Heart right ventricle (tissue), 16 donors: ENCODE data around the gene KCNIP1. TPM values are rescaled to one million over a fixed set of nuclear protein-coding genes. Genes with fewer than 3 reads are reported as not detected.

Source experiments
- ATAC-seq, 8 donors: fragments of 200-7000 bp; cut with Tn5 transposase; one replicate each; pipeline ENCODE4 v1.9.1; 2020; ENCODE audit warnings: mild to moderate bottlenecking in 8 of 8, moderate library complexity in 8 of 8, moderate number of reproducible peaks in 1 of 8
- DNase-seq, 2 donors: peaks; one replicate each; pipeline ENCODE4 v3.0.0-alpha.2; 2020
- H3K27ac ChIP-seq, 10 donors: fragments of 200-600 bp; sonication (generic) in 2 of 10; one replicate each; pipeline versions ENCODE4 v1.5.0 to v1.8.0; 2020 to 2022; ENCODE audit warnings: mild to moderate bottlenecking in 3 of 10
- H3K27me3 ChIP-seq, 7 donors: fragments of 200-600 bp; one replicate each; pipeline ENCODE4 v1.8.0; 2021 to 2022; ENCODE audit warnings: mild to moderate bottlenecking in 2 of 7
- H3K36me3 ChIP-seq, 9 donors: fragments of 200-600 bp; sonication (generic) in 1 of 9; one replicate each; pipeline versions ENCODE4 v1.5.0 to v1.8.0; 2020 to 2022; ENCODE audit warnings: mild to moderate bottlenecking in 2 of 9
- H3K4me1 ChIP-seq, 9 donors: fragments of 200-600 bp; sonication (generic) in 1 of 9; one replicate each; pipeline versions ENCODE4 v1.5.0 to v1.8.0; 2020 to 2022; ENCODE audit warnings: mild to moderate bottlenecking in 4 of 9
- H3K4me3 ChIP-seq, 10 donors: fragments of 200-600 bp; sonication (generic) in 2 of 10; one replicate each; pipeline versions ENCODE4 v1.5.0 to v1.8.0; 2020 to 2022; ENCODE audit warnings: mild to moderate bottlenecking in 7 of 10, moderate library complexity in 2 of 10
- H3K9me3 ChIP-seq, 11 donors: fragments of 200-600 bp in 10 of 11; sonication (generic) in 2 of 11; one replicate each; pipeline versions ENCODE4 v1.5.0 to v1.8.0; 2013 to 2022; ENCODE audit warnings: mild to moderate bottlenecking in 2 of 11, control low read depth in 1 of 11, moderate library complexity in 1 of 11
- whole genome bisulfite sequencing, 2 donors: extraction: QIAGEN DNeasy Blood & Tissue Kit; methylation state at CpG; one replicate each; pipeline ENCODE4 v1.1.7; 2013; ENCODE audit warnings: inconsistent platforms in 1 of 2; 5-methylcytosine and 5-hydroxymethylcytosine counted together
- intact Hi-C, 10 donors: fragments of 100-400 bp; cut with DNase I; formaldehyde crosslinking; loops; one replicate each; pipeline versions ENCODE4 v1.11.1 to v1.14.2; 2022
- polyA plus RNA-seq, 2 donors: library from polyadenylated mRNA; stranded (reverse); fragments of 200-250 nt; gene quantifications; one replicate each; pipeline ENCODE4 v1.2.3, GENCODE V29; 2013
- total RNA-seq, 10 donors: library from RNA; stranded (reverse); fragmentation: NEBNext Ultra II Directional in 3 of 10; extraction: Animal tissue kit (Norgen Biotek cat#: 25700) in 3 of 10; gene quantifications; one replicate each; pipeline versions ENCODE4 v1.2.1 to v1.2.4, GENCODE V29; 2021 to 2023
- TF ChIP-seq, protein P1 (sequence below), 9 donors: fragments of 200-600 bp; sonication (generic) in 2 of 9; IDR thresholded peaks; one replicate each; pipeline versions ENCODE4 v1.5.0 to v1.8.0; 2021 to 2022; ENCODE audit warnings: antibody characterized with exemption in 9 of 9, mild to moderate bottlenecking in 5 of 9, moderate library complexity in 1 of 9
- donor health status: Arrhythmogenic right ventricular cardiomyopathy.
- donor health status: ischemic (EF 13 %, LVEDD 7.1; RV severe dilation, severe dysfunction).
- donor health status: healthy with polysubstance abuse.
- donor health status: DM: no; HTN: yes; CAD: no.
- donor health status: DM: no; HTN: no; CAD: no.
- donor health status: ischemic (EF 25% LVEDD 6.9; RV normal size, moderate dysfunction).
- donor health status: ischemic (EF 25% LVEDD 5.7; RV mildly dilated, moderate dysfunction).
- donor health status: healthy.
- donor health status: DM: yes; HTN: yes; CAD: no.
- donor health status: Ischemic cardiomyopathy.
- donor health status: ischemic (EF 35%, LVEDD 5.7; RV mildly dilated, moderate dysfunction).
- donor health status: nonischemic (EF 11% LVEDD 7.7; RV severe dilation, severe dysfunction).
- donor health status: DM: yes; HTN: yes; CAD: no.
- donor health status: PGD.
- donor health status: ischemic (EF 29% LVEDD 5.4; RV normal size, mild dysfunction).
- donor health status: nonischemic (EF 23%, LVEDD 6.1; RV moderate dilation, normal function).

KCNIP1 gene
- total and polyA plus RNA-seq, 12 donors: 0.06 to 0.67 (median 0.21) TPM; not detected in 7

DNA sequence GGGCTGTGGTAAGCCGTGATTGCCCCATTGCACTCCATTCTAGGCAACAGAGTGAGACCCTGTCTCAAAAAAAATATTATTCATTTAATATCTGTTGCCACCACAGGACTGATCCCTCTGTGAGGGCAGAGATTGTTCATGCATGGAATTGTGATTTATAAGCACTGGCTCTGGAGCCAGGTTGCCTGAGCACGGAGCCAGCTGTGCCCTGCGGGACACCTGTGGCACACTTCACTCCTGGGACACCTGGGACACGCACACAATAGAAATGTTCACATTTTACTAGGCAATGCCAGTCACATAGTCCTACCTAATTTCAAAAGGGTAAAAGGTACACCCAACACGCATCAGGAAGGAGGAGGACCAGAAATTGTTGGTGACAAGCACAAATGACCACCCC lies 196.7 kb downstream of the KCNIP1 start:
- WGBS, 2 donors: 83 to 84% methylated on average over 5 of the region's 5 CpGs
- no peak for ATAC-seq
- no peak for DNase-seq
- intact Hi-C loops: no loop called here
- Histone ChIP-seq H3K36me3 (no peaks in the 10 kb centered on the region), H3K27me3 (peaks cover 0 to 14% (median 0%) of the 10 kb centered on the region in 7 donors), H3K4me1 (no peaks in the 10 kb centered on the region), H3K9me3 (no peaks in the 10 kb centered on the region), H3K4me3 (no peak overlapping the region), H3K27ac (no peak overlapping the region)
- TF ChIP-seq, protein P1, sequence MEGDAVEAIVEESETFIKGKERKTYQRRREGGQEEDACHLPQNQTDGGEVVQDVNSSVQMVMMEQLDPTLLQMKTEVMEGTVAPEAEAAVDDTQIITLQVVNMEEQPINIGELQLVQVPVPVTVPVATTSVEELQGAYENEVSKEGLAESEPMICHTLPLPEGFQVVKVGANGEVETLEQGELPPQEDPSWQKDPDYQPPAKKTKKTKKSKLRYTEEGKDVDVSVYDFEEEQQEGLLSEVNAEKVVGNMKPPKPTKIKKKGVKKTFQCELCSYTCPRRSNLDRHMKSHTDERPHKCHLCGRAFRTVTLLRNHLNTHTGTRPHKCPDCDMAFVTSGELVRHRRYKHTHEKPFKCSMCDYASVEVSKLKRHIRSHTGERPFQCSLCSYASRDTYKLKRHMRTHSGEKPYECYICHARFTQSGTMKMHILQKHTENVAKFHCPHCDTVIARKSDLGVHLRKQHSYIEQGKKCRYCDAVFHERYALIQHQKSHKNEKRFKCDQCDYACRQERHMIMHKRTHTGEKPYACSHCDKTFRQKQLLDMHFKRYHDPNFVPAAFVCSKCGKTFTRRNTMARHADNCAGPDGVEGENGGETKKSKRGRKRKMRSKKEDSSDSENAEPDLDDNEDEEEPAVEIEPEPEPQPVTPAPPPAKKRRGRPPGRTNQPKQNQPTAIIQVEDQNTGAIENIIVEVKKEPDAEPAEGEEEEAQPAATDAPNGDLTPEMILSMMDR (IDR thresholded peaks at IDR 0.05): no peak

DNA sequence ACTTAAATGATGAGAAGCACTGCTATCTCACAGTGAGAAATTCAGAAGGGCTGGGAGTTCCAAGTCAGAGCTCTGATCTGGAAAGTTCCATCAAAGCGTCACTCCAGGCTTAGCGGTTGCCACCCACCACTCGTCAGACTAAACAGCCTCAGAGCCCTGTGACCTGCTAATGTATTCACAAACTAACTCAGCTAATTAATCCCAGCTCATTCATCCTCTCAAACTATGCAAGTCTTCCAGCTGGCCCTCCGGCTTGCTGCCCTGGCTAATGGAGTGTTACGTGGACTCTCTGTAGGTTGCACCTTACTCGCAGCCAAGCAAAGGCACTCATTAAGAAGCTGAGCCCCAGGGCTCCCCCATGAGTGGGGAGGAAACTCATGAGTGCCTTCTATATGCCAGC lies 197.5 kb downstream of the KCNIP1 start:
- intact Hi-C loops: no loop called here
- H3K27me3 ChIP-seq: peaks cover 0 to 14% (median 0%) of the 10 kb centered on the region in 7 donors
- DNase-seq: no peak
- no peak overlapping the region for H3K4me3 ChIP-seq
- WGBS, 2 donors: 66 to 67% methylated on average over 6 of the region's 6 CpGs
- H3K27ac ChIP-seq: no peak overlapping the region
- no peak for ATAC-seq
- H3K36me3 ChIP-seq: no peaks in the 10 kb centered on the region
- H3K4me1 ChIP-seq: no peaks in the 10 kb centered on the region
- no peaks in the 10 kb centered on the region for H3K9me3 ChIP-seq
- TF ChIP-seq, protein P1 (IDR thresholded peaks at IDR 0.05): no peak

DNA sequence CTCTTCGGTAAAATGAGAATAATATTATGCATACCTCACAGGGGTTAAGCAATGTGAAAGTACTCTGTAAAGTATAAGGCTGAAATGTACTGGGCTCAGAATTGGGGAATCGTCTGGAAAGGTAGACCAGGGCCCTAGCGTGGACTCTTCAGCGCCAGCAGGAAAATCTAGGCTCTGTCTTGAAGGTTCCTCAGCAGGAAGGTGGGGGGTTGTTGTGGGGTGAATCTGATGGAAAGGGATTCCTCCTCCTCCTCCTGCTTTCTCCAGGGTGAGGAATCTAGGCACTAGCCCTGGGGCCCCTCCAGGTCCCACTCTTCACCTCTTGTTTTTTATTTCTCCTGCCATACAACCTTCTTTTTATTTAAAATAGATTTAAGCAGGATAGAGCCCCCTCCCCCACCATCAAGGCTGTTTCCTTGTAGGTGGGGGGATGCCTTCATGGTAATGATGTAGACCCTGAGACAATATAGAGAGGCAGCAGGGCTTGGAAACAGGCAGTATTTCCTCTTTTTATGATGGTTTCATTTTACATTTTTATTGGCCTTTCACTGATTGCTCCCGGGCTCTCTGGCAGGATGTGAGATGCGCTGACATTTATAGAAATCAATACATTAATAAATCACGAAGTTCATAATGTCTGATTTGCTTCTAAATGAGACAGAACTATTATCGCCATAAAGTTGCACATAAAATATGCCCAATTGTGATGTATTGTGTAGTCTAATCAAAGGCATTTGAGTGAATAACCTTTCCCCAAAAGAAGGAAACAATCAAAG lies 200.8 kb downstream of the KCNIP1 start:
- 71 to 82% methylated on average over 7 of the region's 8 CpGs for WGBS, 2 donors
- Histone ChIP-seq H3K27me3 (peaks cover 0 to 7% (median 0%) of the 10 kb centered on the region in 7 donors), H3K4me1 (no peaks in the 10 kb centered on the region), H3K9me3 (peaks cover 0 to 8% (median 0%) of the 10 kb centered on the region in 11 donors), H3K4me3 (no peak overlapping the region), H3K27ac (no peak overlapping the region), H3K36me3 (no peaks in the 10 kb centered on the region)
- ATAC-seq (no peak), DNase-seq (no peak)
- intact Hi-C loops: no loop called here
- TF ChIP-seq, protein P1 (IDR thresholded peaks at IDR 0.05): no peak

DNA sequence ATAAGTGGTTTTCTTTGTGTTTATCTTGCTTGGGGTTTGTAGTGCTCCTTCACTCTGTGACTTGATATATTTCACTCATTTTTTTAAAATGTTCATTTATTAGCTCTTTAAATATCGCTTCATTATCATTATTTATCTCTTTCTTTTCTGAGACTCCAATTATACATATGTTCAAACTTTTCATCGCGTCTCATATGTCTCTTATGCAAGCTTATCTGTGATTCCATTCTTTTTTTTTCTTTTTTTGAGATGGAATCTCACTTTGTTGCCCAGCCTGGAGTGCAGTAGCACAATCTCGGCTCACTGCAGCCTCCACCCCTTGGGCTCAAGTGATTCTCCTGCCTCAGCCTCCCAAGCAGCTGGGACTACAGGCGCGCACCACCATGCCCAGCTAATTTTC lies 205.8 kb downstream of the KCNIP1 start:
- Histone ChIP-seq H3K27ac (no peak overlapping the region), H3K36me3 (no peaks in the 10 kb centered on the region), H3K4me1 (no peaks in the 10 kb centered on the region), H3K4me3 (no peak overlapping the region), H3K9me3 (peaks cover 0 to 11% (median 0%) of the 10 kb centered on the region in 11 donors), H3K27me3 (peaks cover 0 to 6% (median 0%) of the 10 kb centered on the region in 7 donors)
- WGBS, 2 donors: 78 to 87% methylated on average over 6 of the region's 6 CpGs
- intact Hi-C loops: no loop called here
- DNase-seq: no peak
- TF ChIP-seq, protein P1 (IDR thresholded peaks at IDR 0.05): no peak
- no peak for ATAC-seq
